Panc1 (cell line): ENCODE results near the gene KIFC3.

ENCODE experiments used
- CTCF ChIP-seq: fragments of 450-650 bp; IDR thresholded peaks from 2 replicates; pipeline ENCODE4 v1.5.1; 2017; ENCODE audit warnings: mild to moderate bottlenecking
- POLR2AphosphoS5 ChIP-seq: IDR thresholded peaks from 2 replicates; pipeline ENCODE4 v1.6.1; 2012; ENCODE audit warnings: mild to moderate bottlenecking, low read depth, low read length, moderate library complexity
- REST ChIP-seq, 2 experiments: IDR thresholded peaks; 2 replicates each; pipeline ENCODE4 v1.6.1; 2011 to 2012; ENCODE audit warnings: low read depth in 2 of 2, control low read depth in 1 of 2, low read length in 1 of 2, mild to moderate bottlenecking in 1 of 2, moderate library complexity in 1 of 2; ENCODE audit not compliant: insufficient read depth in 1 of 2
- SIN3A ChIP-seq: IDR thresholded peaks from 2 replicates; pipeline ENCODE4 v1.6.1; 2012; ENCODE audit warnings: low read depth, mild to moderate bottlenecking, low read length, moderate library complexity, borderline replicate concordance; ENCODE audit not compliant: insufficient read depth
- TCF7L2 ChIP-seq: IDR thresholded peaks from 2 replicates; pipeline ENCODE4 v1.6.1; 2011; ENCODE audit warnings: mild to moderate bottlenecking, low read depth, low read length, inconsistent platforms

- TF ChIP-seq CTCF (no peak), REST (IDR thresholded peaks at IDR 0.05; ENCODE audit: insufficient read depth in 1 of 2, low read depth in 2 of 2, low read length in 1 of 2) (no peak), POLR2AphosphoS5 (no peak), SIN3A (no peak), TCF7L2 (no peak)
These were observed 2.0 kb upstream of the KIFC3 start for GRCh38 chr16:57804111-57804837.
